Fibroblast of lung (primary cell): ENCODE data around the gene CFAP45.

Experiments used
- CTCF ChIP-seq, 2 donors: IDR thresholded peaks in 1 of 2; conservative IDR thresholded peaks in 1 of 2; 1 replicate in 1 of 2; 2 replicates in 1 of 2; pipeline ENCODE4 v1.5.1; 2011 to 2012; ENCODE audit warnings: low read length in 2 of 2, control low read depth in 1 of 2, inconsistent platforms in 1 of 2, low read depth in 1 of 2, mild to moderate bottlenecking in 1 of 2
- EZH2 ChIP-seq: IDR thresholded peaks from 2 replicates; pipeline ENCODE4 v1.5.1; 2012; ENCODE audit warnings: low read length, control low read depth, mild to moderate bottlenecking; ENCODE audit errors: missing control alignments

DNA sequence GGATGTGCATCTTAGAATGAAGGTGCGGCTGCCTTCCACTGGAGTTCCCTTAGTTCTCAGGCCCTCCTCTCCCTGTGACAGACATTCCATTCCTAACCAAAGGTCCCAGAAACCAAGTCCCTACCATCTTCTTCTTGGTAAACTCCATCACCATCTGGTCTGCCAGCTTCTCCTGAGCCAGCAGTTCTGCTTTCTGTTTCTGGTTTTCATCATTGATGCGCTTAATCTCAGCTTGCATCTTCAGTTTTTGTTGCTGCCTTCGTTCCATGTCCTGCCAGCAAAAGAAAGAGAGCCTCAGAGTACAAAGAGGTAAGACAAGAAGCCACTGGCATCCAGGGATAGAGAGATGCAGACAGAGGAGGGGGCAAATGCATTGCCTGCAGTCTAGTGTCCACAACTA is 19.5 kb downstream of the CFAP45 start:
- TF ChIP-seq EZH2 (no peak), CTCF (conservative IDR thresholded peaks at IDR 0.05 in 1 of 2, IDR thresholded peaks at IDR 0.05 in 1 of 2; ENCODE audit: low read depth in 1 of 2, low read length in 2 of 2) (no peak)
